ENCODE results near the gene RBCK1.

The RBCK1 gene

GRCh38 chr20:399182-399707 lies 8.9 kb upstream of the RBCK1 start:
- DNase-seq (ENCODE audit: low read depth in 2 of 2): no peak

DNA sequence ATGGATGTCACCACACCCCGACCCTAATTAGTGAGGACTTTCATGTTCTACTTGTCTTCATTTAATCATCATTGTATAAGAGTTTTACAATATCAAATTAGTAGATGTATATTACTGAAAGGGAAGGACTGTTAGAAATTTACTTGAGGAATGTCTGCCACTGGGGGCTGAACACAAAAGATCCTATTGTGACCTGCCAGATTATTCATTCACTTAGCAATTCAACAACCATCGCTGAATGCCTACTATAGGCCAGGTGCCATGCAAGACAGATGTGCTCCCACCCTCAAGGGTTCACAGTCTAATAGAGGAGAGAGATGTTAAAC lies 8.0 kb upstream of the RBCK1 start:
- no peak for DNase-seq (ENCODE audit: low read depth in 2 of 2)

- no peak for DNase-seq (ENCODE audit: low read depth in 2 of 2)
Measured at GRCh38 chr20:400454-401275, 7.4 kb upstream of the RBCK1 start.

GRCh38 chr20:401682-402495 lies 6.2 kb upstream of the RBCK1 start:
- no peak for DNase-seq (ENCODE audit: low read depth in 2 of 2)

DNA sequence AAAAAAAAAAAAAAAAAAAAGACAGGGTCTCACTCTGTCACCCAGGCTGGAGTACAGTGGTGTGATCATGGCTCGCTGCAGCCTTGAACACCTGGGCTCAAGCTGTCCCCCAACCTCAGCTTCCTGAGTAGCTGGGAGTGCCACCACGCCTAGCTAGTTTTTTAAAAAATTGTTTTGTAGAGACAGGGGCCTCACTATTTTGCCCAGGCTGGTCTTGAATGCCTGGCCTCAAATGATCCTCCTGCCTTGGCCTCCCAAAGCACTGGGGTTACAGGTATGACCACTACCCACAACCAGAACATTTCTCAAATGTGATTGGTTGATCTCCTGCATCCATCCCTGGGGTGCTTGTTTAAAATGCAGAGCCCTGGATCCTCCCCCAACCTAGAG lies 5.6 kb upstream of the RBCK1 start:
- DNase-seq (ENCODE audit: low read depth in 2 of 2): no peak

DNA sequence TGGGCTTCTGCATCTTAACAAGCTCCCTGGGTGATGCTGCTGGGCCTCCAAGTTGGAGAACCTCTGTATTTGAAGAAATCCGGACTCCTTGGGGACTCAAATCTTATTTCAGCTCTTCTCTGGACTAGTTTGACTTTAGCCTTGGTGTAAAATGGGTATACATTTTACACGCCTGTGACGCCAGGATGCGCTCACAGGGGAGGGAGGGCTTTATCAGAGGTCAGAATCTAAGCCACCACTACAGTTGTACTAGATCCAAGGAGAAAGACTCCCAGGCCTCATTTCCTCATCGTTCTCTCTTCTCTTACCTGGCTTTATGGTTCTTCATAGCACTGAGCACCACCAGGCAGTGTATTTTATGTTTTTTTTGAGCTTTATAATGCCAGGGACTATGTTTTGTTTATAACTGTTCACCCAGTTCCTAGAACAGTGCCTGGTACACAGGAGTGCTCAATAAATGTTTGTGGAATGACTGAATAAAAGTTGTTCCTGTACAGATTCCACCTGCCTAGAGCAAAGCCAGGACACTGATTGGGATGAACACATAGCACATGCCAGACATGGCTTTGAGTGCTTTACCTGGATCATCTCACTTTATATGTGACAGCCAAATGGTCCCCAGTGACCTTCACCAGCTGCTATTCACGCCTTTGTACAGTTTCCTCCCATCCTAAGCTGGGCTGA lies 5.1 kb upstream of the RBCK1 start:
- DNase-seq (ENCODE audit: low read depth in 2 of 2): no peak

DNA sequence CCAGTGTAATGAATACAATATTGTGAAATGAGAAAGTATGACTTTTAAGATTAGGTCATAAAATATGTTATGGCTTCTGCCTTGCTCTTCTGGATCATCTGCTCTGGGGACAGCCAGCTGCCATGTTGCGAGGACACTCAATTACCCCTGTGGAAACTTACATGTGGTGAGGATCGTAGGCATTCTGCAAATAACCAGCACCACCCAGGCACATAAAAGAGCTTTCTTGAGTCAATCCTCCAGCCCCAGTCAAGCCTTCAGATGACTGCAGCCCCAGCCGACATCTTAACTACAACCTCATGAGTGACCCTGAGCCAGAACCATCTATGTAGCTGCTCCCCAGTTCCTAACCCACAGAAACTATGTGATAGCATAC lies 4.5 kb upstream of the RBCK1 start:
- no peak for DNase-seq (ENCODE audit: low read depth in 2 of 2)

DNA sequence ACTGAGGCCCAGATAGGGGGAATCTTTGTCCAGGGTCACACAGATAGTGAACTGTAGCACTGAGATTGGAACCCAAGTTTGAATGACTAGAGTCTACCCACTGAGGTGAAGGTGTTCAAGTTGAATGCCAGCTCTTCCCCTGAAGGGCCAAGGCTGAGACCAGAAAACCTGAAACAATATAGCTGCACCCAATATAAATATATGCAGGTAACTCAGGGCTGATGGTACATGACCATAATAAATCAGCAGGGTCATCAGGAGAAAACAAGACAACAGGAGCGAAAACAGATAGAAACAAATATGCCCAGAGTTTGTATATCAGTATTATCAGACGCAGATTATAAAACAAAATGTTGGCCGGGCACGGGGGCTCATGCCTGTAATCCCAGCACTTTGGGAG lies 4.0 kb upstream of the RBCK1 start:
- DNase-seq (ENCODE audit: low read depth in 2 of 2): no peak

- DNase-seq (ENCODE audit: low read depth in 2 of 2): no peak
Measured at GRCh38 chr20:406200-407132, 1.6 kb upstream of the RBCK1 start.

GRCh38 chr20:407133-407952 lies 756 bp upstream of the RBCK1 start:
- DNase-seq (ENCODE audit: low read depth in 2 of 2): peak; percentile 26 to 50

DNA sequence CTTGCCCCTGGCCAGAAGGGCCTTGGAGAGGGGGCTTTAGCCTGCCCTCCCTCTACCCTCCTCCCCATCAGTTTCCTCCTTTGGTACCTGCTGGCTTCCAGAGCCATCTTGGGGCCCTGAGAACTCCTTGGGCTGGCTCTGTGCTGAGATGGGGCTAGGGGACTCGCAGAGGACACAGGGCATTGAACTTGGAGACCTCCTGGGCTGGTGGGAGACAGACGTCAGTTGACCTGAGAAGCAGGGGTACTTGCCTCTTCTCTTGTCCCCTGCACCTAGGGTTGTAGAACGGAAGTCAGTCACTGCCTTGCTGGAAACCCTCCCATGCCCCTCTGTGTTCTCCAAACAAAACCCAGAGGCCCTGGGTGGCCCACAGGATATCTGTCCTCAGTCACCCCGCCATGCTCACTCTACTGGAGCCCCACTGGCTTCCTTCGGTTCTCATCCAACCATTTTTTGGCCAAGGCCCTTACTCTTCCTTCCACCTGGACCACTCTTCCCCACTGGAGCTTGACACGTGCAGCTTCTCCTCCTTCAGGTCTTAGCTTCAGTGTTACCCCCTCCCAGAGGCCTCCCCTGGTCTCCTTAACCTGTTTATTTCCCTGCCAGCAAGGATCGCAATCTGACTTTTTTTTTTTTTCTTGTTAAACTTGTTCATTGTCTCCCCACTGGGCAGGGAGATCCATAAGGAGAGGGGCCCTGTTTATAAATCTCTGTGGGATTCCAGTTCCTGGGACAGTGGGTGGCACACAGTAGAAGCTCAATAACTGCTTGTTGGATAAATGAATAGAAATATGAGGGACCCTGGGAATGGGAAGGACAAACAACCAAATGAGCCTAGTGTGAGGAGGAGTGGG lies 971 bp downstream of the RBCK1 start:
- no peak for DNase-seq (ENCODE audit: low read depth in 2 of 2)

DNA sequence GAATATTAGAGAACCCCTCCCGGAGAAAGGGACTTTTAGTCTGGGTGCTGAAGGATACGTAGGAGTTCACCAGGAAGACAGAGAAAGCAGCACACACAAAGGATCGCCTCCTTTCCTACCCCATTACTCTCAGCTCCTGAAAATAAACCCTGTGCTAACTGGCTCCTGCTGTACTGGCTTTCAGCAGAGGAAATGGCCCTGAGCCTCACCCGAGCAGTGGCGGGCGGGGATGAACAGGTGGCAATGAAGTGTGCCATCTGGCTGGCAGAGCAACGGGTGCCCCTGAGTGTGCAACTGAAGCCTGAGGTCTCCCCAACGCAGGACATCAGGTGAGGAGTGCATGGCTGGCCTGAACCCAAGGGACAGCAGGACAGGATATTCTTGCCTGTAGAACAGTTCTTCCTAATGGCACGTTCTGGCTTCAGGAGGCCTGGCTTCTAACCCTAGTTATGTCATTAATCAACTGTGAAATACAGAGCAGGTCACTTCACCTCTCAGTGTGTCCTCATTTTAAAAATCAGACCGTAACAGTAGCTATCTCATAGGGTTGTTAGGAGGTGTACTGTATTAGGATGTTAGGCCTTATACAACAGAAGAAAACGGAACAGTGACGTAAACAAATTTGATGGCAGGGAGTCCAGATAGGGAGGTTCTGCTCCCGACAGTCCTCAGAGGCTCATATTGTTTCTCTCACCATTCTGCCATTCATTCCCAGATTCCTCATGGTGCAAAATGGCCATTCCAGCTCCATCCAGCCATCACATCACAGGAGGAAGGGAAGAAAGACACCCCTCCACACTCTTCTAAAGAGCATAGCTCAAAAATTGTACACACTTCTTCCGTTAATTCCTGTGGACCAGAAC lies 1.8 kb downstream of the RBCK1 start:
- DNase-seq (ENCODE audit: low read depth in 2 of 2): no peak

GRCh38 chr20:412081-412480 lies 4.0 kb downstream of the RBCK1 start:
- no peak for DNase-seq (ENCODE audit: low read depth in 2 of 2)

- no peak for DNase-seq (ENCODE audit: low read depth in 2 of 2)
Measured at GRCh38 chr20:414161-414560, 6.1 kb downstream of the RBCK1 start.

DNA sequence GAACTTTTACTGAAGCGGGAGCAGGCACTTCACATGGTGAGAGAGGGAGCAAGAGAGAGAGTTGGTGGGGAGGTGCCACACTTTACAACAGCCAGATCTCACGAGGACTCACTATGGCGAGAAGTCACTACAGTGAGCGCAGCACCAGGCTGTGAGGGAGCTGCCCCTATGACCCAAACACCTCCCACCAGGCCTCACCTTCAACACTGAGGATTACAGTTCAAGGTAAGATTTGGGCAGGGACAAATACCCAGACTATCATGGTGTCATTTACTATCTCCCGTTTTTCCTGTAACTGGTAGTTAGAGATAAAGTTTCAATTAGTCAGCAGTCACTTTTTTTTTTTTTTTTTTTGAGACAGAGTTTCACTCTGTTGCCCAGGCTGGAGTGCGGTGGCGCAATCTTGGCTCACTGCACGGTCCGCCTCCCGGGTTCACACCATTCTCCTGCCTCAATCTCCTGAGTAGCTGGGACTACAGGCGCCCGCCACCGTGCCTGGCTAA lies 7.8 kb downstream of the RBCK1 start:
- DNase-seq (ENCODE audit: low read depth in 2 of 2): no peak

- no peak for DNase-seq (ENCODE audit: low read depth in 2 of 2)
Measured at GRCh38 chr20:416950-417800, 9.1 kb downstream of the RBCK1 start.

- no peak for DNase-seq (ENCODE audit: low read depth in 2 of 2)
Measured at GRCh38 chr20:417801-418342, 9.8 kb downstream of the RBCK1 start.
